Stimulated activated CD8-positive, alpha-beta memory T cell treated with anti-CD3 and anti-CD28 coated beads, Interleukin-4, amount 100 ng/mL, for 4 hours (primary cell): Measurements from ENCODE around the gene LZTFL1.

ENCODE experiments used
- DNase-seq, 2 donors: peaks; one replicate each; pipeline ENCODE4 v3.0.0-alpha.2; 2020; ENCODE audit warnings: low read depth in 2 of 2, low spot score in 1 of 2

The LZTFL1 gene

GRCh38 chr3:45814322-45814721 lies 27.6 kb downstream of the LZTFL1 start:
- DNase-seq = no peak

DNA sequence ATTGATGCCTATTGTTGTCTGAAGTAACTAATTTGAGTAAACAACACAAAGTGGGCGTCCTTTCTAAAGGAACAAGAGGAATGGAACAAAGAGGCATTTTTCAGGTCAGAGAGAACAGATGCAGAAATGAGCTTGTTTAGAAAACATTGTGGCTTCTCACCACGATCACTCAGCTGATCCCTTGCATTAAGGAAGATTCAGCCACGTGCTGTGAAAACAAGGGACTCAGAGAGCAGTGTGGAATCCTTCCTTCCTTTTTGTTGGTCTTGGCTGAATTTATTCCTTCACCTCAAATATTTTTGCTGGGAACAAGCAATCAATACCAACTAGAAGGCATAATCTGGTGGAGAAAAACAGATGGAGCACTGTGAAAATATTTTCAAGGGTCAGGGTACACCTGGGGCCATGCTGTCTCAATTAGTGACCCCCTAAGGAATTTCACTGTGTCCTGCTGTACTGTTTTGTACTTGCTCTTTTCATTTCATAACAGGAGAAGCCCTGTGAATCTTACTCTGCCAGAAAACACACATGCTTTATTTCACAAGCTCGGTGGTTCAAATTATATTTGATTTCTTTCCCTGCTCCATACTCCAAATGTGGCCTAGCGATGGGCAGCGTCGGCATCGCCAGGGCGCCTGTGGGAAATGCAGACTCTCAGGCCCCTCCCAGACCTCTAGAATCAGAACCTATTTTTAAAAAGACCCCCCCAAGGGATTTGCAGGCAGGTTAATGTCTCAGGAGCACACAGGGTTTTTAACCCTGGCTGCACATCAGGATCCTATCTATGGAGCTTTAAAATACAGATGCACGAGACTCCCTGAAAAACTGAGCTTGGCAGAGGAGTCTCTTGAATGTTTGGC lies 34.0 kb downstream of the LZTFL1 start:
- DNase-seq = no peak

- no peak for DNase-seq
These were observed 34.8 kb downstream of the LZTFL1 start for GRCh38 chr3:45807133-45807532.

DNA sequence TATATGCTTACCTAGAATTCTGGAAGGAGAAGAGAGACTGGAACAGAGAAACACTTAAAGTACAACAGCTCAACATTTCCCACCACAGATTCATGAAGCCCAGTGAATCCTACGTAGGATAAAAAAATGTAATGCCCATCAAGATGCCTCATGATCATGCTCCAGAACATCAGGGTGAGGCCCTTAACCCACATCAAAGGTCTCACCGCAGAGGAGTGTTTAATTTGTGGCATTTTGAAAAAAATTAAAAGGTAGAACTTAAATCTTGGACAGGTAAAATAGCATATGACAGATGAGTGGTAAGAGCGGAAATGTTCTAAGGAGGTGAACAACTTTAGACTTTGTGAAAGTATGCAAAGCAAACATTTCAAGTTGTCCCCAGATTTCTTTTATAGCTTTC lies 35.8 kb downstream of the LZTFL1 start:
- no peak for DNase-seq

DNA sequence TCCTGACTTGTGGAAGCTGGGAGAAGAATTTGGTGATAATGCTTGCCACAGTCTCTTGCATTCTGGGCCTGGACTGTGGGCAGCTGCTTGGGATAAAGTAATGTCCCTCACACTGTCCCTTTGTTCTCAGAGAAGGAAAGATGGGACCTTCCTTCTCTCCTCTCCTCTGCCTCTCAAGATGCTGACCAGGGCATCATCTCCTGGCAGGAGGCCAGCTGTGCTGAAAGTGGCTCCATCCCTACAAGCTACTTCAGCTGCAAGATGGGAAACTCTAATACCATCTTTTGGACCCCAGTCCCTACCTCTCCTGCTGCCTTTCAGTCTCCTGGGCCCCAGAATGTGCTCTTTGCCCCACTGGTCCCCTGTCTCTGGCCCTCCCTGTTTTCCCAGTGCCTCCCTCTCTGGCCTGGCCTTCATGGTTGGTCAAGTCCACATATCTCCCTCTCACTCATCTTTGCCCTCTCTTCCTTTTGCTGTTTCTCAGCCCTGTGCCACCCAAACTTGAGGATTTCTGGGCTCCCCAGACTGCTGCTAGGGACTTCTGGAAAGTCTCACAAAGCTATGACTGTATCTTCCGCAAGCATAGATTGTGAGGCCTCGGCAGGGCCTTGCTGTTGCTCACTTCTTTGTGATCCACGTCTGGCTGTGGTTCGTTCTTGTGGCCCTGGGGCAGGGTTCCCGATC lies 38.5 kb downstream of the LZTFL1 start:
- DNase-seq = no peak

GRCh38 chr3:45802146-45802545 lies 39.8 kb downstream of the LZTFL1 start:
- no peak for DNase-seq

GRCh38 chr3:45800611-45801010 lies 41.3 kb downstream of the LZTFL1 start:
- no peak for DNase-seq

- DNase-seq = no peak
These were observed 42.3 kb downstream of the LZTFL1 start for GRCh38 chr3:45799586-45799985.

DNA sequence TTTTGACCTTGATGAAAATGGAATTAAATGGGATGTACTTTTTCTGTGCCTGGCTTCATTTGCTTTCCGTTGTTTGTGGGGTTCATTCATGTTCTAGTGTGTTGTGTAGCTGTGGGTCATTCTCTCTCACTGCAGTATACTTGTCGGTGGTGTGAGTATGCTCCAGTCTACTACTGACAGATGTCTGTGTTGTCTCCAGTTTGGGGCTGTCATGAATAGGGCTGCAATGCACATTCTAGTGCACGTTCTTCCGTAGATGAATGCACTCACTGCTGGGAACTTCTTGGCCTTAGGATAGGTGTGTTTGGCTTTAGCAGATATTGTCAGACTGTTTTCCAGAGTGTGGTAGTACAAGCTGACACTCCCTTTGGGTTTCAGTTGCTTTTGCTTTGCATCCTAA lies 43.9 kb downstream of the LZTFL1 start:
- no peak for DNase-seq

DNA sequence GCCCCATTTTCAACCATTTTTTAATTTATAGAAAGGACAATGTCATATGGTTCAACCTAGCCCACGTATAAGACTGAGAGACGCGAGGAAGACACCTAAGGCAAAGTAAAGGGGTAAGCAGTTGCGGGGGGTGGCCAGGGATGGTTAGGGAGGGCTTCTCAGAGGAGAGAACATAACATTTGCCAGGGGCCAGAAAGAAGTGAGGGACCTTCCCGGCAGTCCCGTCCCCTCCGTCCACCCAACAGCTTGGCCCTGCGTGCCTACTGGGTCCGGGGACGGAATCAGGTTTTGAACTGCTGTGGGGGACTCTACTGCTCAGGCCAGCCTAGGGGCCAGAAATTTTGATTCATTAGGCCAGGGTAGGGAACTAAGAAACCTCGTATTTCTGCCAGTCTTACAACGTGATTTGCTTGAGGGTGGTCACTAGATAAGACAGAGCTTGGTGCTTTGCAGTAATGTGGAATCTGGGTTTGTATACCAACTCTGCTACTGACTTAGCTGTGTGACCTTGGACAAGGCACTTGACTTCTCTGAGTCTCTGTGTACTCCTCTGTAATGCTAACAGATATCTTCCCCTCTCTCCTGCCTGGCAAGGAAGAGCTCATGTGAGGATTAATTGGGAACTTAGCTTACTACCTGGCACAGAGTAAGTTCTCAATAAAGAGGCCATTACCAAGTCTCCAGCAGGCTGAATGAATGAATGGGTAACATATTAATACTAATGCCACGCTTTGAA lies 44.8 kb downstream of the LZTFL1 start:
- DNase-seq = no peak

- DNase-seq = no peak
These were observed 45.8 kb downstream of the LZTFL1 start, which contains the start of gene SLC6A20 for GRCh38 chr3:45795882-45796765. SLC6A20 (minus strand) TSS chr3:45796536; CDS start chr3:45796419, 117 bp downstream.

- DNase-seq = no peak
These were observed 46.4 kb downstream of the LZTFL1 start for GRCh38 chr3:45795509-45795881.

DNA sequence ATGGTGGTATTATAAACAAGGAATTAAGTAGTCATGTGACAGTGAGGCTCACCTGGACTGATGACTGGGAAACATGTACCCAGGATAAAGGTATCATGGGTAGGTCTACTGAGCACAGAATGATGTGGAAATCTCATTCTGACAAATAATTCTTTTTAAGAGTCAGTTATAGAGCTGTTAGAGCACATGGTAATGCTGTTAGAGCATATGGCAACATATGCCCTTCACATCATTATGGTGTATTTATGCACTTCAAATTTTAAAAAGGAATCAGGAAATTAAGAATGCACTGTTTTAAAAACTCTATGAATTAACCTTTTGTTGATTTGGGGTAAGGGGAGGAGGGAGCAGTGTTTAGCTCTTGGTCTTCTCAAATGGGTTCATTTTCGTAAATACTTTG lies 47.3 kb downstream of the LZTFL1 start:
- no peak for DNase-seq

- DNase-seq = no peak
These were observed 47.8 kb downstream of the LZTFL1 start for GRCh38 chr3:45794177-45794560.

- no peak for DNase-seq
These were observed 48.3 kb downstream of the LZTFL1 start for GRCh38 chr3:45793482-45794176.

GRCh38 chr3:45792516-45793172 lies 49.3 kb downstream of the LZTFL1 start:
- DNase-seq = no peak

GRCh38 chr3:45792036-45792435 lies 49.9 kb downstream of the LZTFL1 start:
- no peak for DNase-seq

DNA sequence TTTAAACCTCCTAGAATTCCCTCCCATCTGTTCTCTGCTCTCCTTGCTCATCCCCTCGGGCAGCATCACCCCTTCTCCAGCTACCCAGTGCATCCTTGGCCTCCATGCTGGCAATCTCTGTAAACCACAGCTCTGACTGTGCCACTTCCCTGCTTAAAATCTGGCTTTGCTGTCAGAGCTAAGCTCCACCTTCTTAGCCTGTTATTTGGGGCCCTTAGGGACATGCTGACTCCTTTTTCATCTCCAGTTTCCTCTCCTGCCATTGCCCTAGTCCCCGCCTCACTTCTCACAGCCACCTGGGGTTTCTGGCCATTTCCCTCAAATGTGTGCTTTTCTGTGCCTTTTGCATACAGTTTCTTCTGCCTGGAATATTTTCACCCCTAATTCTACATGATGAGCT lies 51.3 kb downstream of the LZTFL1 start:
- no peak for DNase-seq

DNA sequence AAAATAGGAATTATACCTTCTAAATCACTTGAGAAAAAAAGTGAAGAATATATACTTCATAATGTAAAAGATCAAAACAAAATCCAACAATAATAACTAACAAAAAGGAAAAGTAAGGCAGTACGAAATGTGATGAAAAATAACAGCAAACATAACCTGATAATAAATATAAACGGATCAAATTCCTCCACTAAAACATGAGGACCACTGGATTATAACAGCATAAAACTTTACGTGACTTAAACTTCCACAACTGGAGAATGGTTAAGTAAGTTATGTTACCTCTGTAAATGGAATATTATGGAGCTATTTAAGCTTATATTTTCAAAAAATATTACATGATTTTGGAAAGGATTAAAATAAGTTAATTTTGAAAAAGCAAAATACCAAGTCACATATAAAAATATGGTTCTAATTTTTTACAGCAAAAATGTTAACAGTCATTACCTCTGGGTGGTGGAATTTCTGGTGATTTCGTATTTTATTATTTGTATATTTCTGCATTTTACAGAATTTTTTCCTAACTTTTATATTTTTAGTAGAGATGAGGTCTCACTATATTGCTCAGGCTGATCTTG lies 52.6 kb downstream of the LZTFL1 start:
- DNase-seq = no peak
